Sigmoid colon (tissue), 7 donors: ENCODE results near the gene C22orf31. TPM values are rescaled to one million over a fixed set of nuclear protein-coding genes. Genes with fewer than 3 reads are reported as not detected.

Source experiments
- DNase-seq: peaks from one replicate; pipeline ENCODE4 v3.0.0-alpha.2; 2019
- H3K27ac ChIP-seq, 4 donors: fragments of 200-600 bp; sonication (generic); one replicate each; pipeline ENCODE4 v1.5.1; 2016 to 2019; ENCODE audit warnings: mild to moderate bottlenecking in 1 of 4
- H3K27me3 ChIP-seq, 3 donors: fragments of 200-600 bp; sonication (generic); one replicate each; pipeline ENCODE4 v1.5.1; 2019; ENCODE audit warnings: mild to moderate bottlenecking in 1 of 3
- H3K36me3 ChIP-seq, 4 donors: fragments of 200-600 bp; sonication (generic); one replicate each; pipeline ENCODE4 v1.5.1; 2016 to 2019
- H3K4me1 ChIP-seq, 4 donors: fragments of 200-600 bp; sonication (generic); one replicate each; pipeline ENCODE4 v1.5.1; 2017 to 2019
- H3K4me3 ChIP-seq, 4 donors: fragments of 200-600 bp; sonication (generic); one replicate each; pipeline ENCODE4 v1.5.1; 2017 to 2019; ENCODE audit warnings: mild to moderate bottlenecking in 2 of 4, moderate library complexity in 1 of 4
- H3K9me3 ChIP-seq, 4 donors: fragments of 200-600 bp in 3 of 4; sonication (generic) in 3 of 4; one replicate each; pipeline versions ENCODE4 v1.5.1 to v1.6.1; 2013 to 2019
- CTCF ChIP-seq, 4 experiments: fragments of 450-650 bp in 3 of 4; fragments of 200-600 bp in 1 of 4; IDR thresholded peaks; one replicate each; pipeline ENCODE4 v1.5.1; 2016 to 2019; ENCODE audit warnings: antibody characterized with exemption in 4 of 4, mild to moderate bottlenecking in 3 of 4, moderate library complexity in 2 of 4
- EP300 ChIP-seq, 4 donors: sonication (generic); formaldehyde crosslinking; IDR thresholded peaks; one replicate each; pipeline ENCODE4 v1.6.1; 2017; ENCODE audit warnings: antibody characterized with exemption in 4 of 4
- POLR2A ChIP-seq, 2 donors: fragments of 450-650 bp; IDR thresholded peaks; one replicate each; pipeline ENCODE4 v1.6.1; 2016; ENCODE audit warnings: antibody characterized with exemption in 2 of 2, mild to moderate bottlenecking in 2 of 2, moderate library complexity in 2 of 2
- POLR2AphosphoS5 ChIP-seq, 4 donors: sonication (generic); formaldehyde crosslinking; IDR thresholded peaks; one replicate each; pipeline ENCODE4 v1.6.1; 2017; ENCODE audit warnings: antibody characterized with exemption in 4 of 4
- WGBS, 2 donors: extraction: QIAGEN DNeasy Blood & Tissue Kit; methylation state at CpG; one replicate each; pipeline ENCODE4 v1.1.7; 2013; 5-methylcytosine and 5-hydroxymethylcytosine counted together
- intact Hi-C: fragments of 100-400 bp; cut with DNase I; formaldehyde crosslinking; loops from one replicate; pipeline ENCODE4 v1.15.1; 2023
- polyA plus RNA-seq, 3 donors: library from polyadenylated mRNA; stranded (reverse); fragments of 200-250 nt; gene quantifications; one replicate each; pipeline ENCODE4 v1.2.3, GENCODE V29; 2013
- total RNA-seq, 4 donors: library from RNA; depleted of rRNA; stranded (reverse); fragments of >200 nt; gene quantifications; one replicate each; pipeline ENCODE4 v1.1.0, GENCODE V29; 2016
- donor health status: healthy with polysubstance abuse.
- donor health status: Bipolar disorder and iron deficiency.
- donor health status: healthy.

Gene C22orf31
- total and polyA plus RNA-seq, 7 donors = 0.60 TPM; not detected in 6

- intact Hi-C loops = no loop called here
- 31 to 70% methylated on average over 6 of the region's 6 CpGs for WGBS, 2 donors
Measured at GRCh38 chr22:29022101-29022817, 39.4 kb downstream of the C22orf31 start.

GRCh38 chr22:29018293-29019189 lies 43.1 kb downstream of the C22orf31 start:
- no peak overlapping the region for H3K4me3 ChIP-seq
- no peaks in the 10 kb centered on the region for H3K36me3 ChIP-seq
- intact Hi-C loops = no loop called here
- no peak for TF ChIP-seq POLR2A (IDR thresholded peaks at IDR 0.05)
- no peak for TF ChIP-seq CTCF (IDR thresholded peaks at IDR 0.05)
- 95 to 97% methylated on average over 4 of the region's 4 CpGs for WGBS, 2 donors
- H3K4me1 ChIP-seq = peaks cover 0 to 6% (median 0%) of the 10 kb centered on the region in 4 donors
- H3K27ac ChIP-seq = no peak overlapping the region
- H3K9me3 ChIP-seq = no peaks in the 10 kb centered on the region
- no peaks in the 10 kb centered on the region for H3K27me3 ChIP-seq
- DNase-seq = no peak

More at GRCh38 chr22:29022101-29022817, 39.4 kb downstream of the C22orf31 start:
- Histone ChIP-seq H3K36me3 (no peaks in the 10 kb centered on the region), H3K27me3 (no peaks in the 10 kb centered on the region), H3K9me3 (no peaks in the 10 kb centered on the region), H3K4me1 (peaks cover 0 to 8% (median 0%) of the 10 kb centered on the region in 4 donors), H3K27ac (no peak overlapping the region), H3K4me3 (no peak overlapping the region)
- TF ChIP-seq POLR2AphosphoS5 (IDR thresholded peaks at IDR 0.05) (no peak), EP300 (IDR thresholded peaks at IDR 0.05) (no peak), POLR2A (IDR thresholded peaks at IDR 0.05) (no peak), CTCF (IDR thresholded peaks at IDR 0.05) (no peak)
- DNase-seq = no peak

GRCh38 chr22:29016067-29016938 lies 45.3 kb downstream of the C22orf31 start:
- TF ChIP-seq POLR2AphosphoS5 (IDR thresholded peaks at IDR 0.05) (no peak), EP300 (IDR thresholded peaks at IDR 0.05) (no peak), CTCF (IDR thresholded peaks at IDR 0.05) (no peak), POLR2A (IDR thresholded peaks at IDR 0.05) (no peak)

GRCh38 chr22:29014773-29015172 lies 46.9 kb downstream of the C22orf31 start:
- Histone ChIP-seq H3K9me3 (no peaks in the 10 kb centered on the region), H3K4me1 (no peaks in the 10 kb centered on the region), H3K36me3 (no peaks in the 10 kb centered on the region), H3K4me3 (no peak overlapping the region), H3K27me3 (no peaks in the 10 kb centered on the region), H3K27ac (no peak overlapping the region)
- no peak for DNase-seq
- 79 to 86% methylated on average over 4 of the region's 4 CpGs for WGBS, 2 donors
- TF ChIP-seq POLR2AphosphoS5 (IDR thresholded peaks at IDR 0.05) (no peak), EP300 (IDR thresholded peaks at IDR 0.05) (no peak), CTCF (IDR thresholded peaks at IDR 0.05) (no peak), POLR2A (IDR thresholded peaks at IDR 0.05) (no peak)
- intact Hi-C loops = no loop called here

More at GRCh38 chr22:29016067-29016938, 45.3 kb downstream of the C22orf31 start:
- no peaks in the 10 kb centered on the region for H3K27me3 ChIP-seq
- no peaks in the 10 kb centered on the region for H3K36me3 ChIP-seq
- no peaks in the 10 kb centered on the region for H3K4me1 ChIP-seq
- 37 to 69% methylated on average over 3 of the region's 3 CpGs for whole genome bisulfite sequencing, 2 donors
- no peaks in the 10 kb centered on the region for H3K9me3 ChIP-seq
- H3K27ac ChIP-seq = no peak overlapping the region
- DNase-seq = no peak
- intact Hi-C loops = no loop called here
- H3K4me3 ChIP-seq = no peak overlapping the region
